Tibial nerve (tissue), 4 donors: ENCODE data around the gene FLT3. TPM values are rescaled to one million over a fixed set of nuclear protein-coding genes. Genes with fewer than 3 reads are reported as not detected.
"Not testable (repeated sequence)": the region's sequence is repeated elsewhere in the genome, so short reads cannot be mapped to it uniquely, and the experiment has no call there.

Source experiments
- DNase-seq, 2 donors: peaks; one replicate each; pipeline ENCODE4 v3.0.0-alpha.2; 2019; ENCODE audit warnings: low spot score in 2 of 2
- H3K27ac ChIP-seq, 4 donors: fragments of 200-600 bp; sonication (generic) in 3 of 4; one replicate each; pipeline ENCODE4 v1.5.1; 2017 to 2019; ENCODE audit warnings: mild to moderate bottlenecking in 1 of 4
- H3K27me3 ChIP-seq, 2 donors: fragments of 200-600 bp; sonication (generic) in 1 of 2; one replicate each; pipeline versions ENCODE4 v1.5.1 to v1.6.0; 2017 to 2019
- H3K36me3 ChIP-seq, 3 donors: fragments of 200-600 bp; sonication (generic); one replicate each; pipeline ENCODE4 v1.5.1; 2018 to 2019
- H3K4me1 ChIP-seq, 4 donors: fragments of 200-600 bp; sonication (generic) in 3 of 4; one replicate each; pipeline ENCODE4 v1.5.1; 2017 to 2019
- H3K4me3 ChIP-seq, 4 donors: fragments of 200-600 bp; sonication (generic) in 3 of 4; one replicate each; pipeline ENCODE4 v1.5.1; 2017 to 2019; ENCODE audit warnings: mild to moderate bottlenecking in 1 of 4, moderate library complexity in 1 of 4
- H3K9me3 ChIP-seq, 4 donors: fragments of 200-600 bp; sonication (generic) in 3 of 4; one replicate each; pipeline ENCODE4 v1.5.1; 2017 to 2019
- CTCF ChIP-seq, 5 experiments: fragments of 200-600 bp in 3 of 5; fragments of 450-650 bp in 2 of 5; sonication (generic) in 3 of 5; IDR thresholded peaks; one replicate each; pipeline ENCODE4 v1.5.1; 2016 to 2019; ENCODE audit warnings: antibody characterized with exemption in 5 of 5, mild to moderate bottlenecking in 3 of 5, moderate library complexity in 2 of 5
- EP300 ChIP-seq, 2 donors: sonication (generic); formaldehyde crosslinking; IDR thresholded peaks; one replicate each; pipeline ENCODE4 v1.6.1; 2017; ENCODE audit warnings: antibody characterized with exemption in 2 of 2, mild to moderate bottlenecking in 1 of 2
- POLR2A ChIP-seq, 2 donors: fragments of 450-650 bp; IDR thresholded peaks; one replicate each; pipeline ENCODE4 v1.6.1; 2017; ENCODE audit warnings: antibody characterized with exemption in 2 of 2, mild to moderate bottlenecking in 2 of 2, moderate library complexity in 2 of 2
- WGBS, 2 donors: methylation state at CpG; one replicate each; pipeline ENCODE4 v1.1.5; 2018; 5-methylcytosine and 5-hydroxymethylcytosine counted together
- total RNA-seq, 4 donors: library from RNA; depleted of rRNA; stranded (reverse); fragments of >200 nt; gene quantifications; one replicate each; pipeline ENCODE4 v1.1.0, GENCODE V29; 2016

Gene FLT3
- total RNA-seq: under 1 TPM in 3 of 4 donors, not detected in 1; 0.20 to 0.42 (median 0.22) TPM

GRCh38 chr13:28100150-28101121, at the start of gene FLT3:
TSS of gene FLT3 (minus strand) at chr13:28100576. CDS start at chr13:28100510, 66 bp downstream.
- no peaks in the 10 kb centered on the region for H3K36me3 ChIP-seq
- peak within 1 kb of the TSS in 3 of 4 donors; percentile 14 to 44 (median 43) for H3K4me3 ChIP-seq
- peaks cover 0 to 9% (median 0%) of the 10 kb centered on the region in 4 donors for H3K9me3 ChIP-seq
- 1 to 2% methylated on average over 55 to 83 of the region's 106 CpGs for WGBS, 2 donors
- no peak within 1 kb of the TSS for H3K27ac ChIP-seq
- TF ChIP-seq POLR2A (IDR thresholded peaks at IDR 0.05): no peak
- no peak for TF ChIP-seq CTCF (IDR thresholded peaks at IDR 0.05)
- no peak for TF ChIP-seq EP300 (IDR thresholded peaks at IDR 0.05)
- DNase-seq: no peak
- H3K4me1 ChIP-seq: peaks cover 0 to 22% (median 2%) of the 10 kb centered on the region in 4 donors
- peaks cover 0 to 52% of the 10 kb centered on the region in 2 donors for H3K27me3 ChIP-seq

- Histone ChIP-seq H3K36me3 (peaks cover 0 to 5% (median 0%) of the 10 kb centered on the region in 3 donors), H3K27ac (no peak overlapping the region), H3K27me3 (no peaks in the 10 kb centered on the region), H3K4me3 (no peak overlapping the region), H3K9me3 (no peaks in the 10 kb centered on the region), H3K4me1 (peaks cover 0 to 46% (median 5%) of the 10 kb centered on the region in 4 donors)
- DNase-seq: no peak
- 76 to 80% methylated on average over 1 of the region's 1 CpG for WGBS, 2 donors
- TF ChIP-seq POLR2A (IDR thresholded peaks at IDR 0.05) (no peak), EP300 (IDR thresholded peaks at IDR 0.05) (no peak), CTCF (IDR thresholded peaks at IDR 0.05) (no peak)
Measured at GRCh38 chr13:28147495-28147894, 47.1 kb upstream of the FLT3 start.

GRCh38 chr13:28145049-28145448, 44.7 kb upstream of the FLT3 start:
- 96% methylated on average over 6 of the region's 6 CpGs for WGBS, 2 donors
- no peak for DNase-seq
- no peak overlapping the region for H3K4me3 ChIP-seq
- H3K27ac ChIP-seq: no peak overlapping the region
- H3K27me3 ChIP-seq: no peaks in the 10 kb centered on the region
- TF ChIP-seq EP300 (IDR thresholded peaks at IDR 0.05): no peak
- no peak for TF ChIP-seq POLR2A (IDR thresholded peaks at IDR 0.05)
- no peak for TF ChIP-seq CTCF (IDR thresholded peaks at IDR 0.05)
- peaks cover 0 to 5% (median 0%) of the 10 kb centered on the region in 3 donors for H3K36me3 ChIP-seq
- peaks cover 0 to 68% (median 8%) of the 10 kb centered on the region in 4 donors for H3K4me1 ChIP-seq
- H3K9me3 ChIP-seq: no peaks in the 10 kb centered on the region

GRCh38 chr13:28141542-28141941, 41.2 kb upstream of the FLT3 start:
- not testable (repeated sequence) for DNase-seq, H3K9me3 ChIP-seq, H3K27ac ChIP-seq, H3K27me3 ChIP-seq, H3K36me3 ChIP-seq, H3K4me3 ChIP-seq
- WGBS, 2 donors: 81 to 93% methylated on average over 10 of the region's 10 CpGs
- H3K4me1 ChIP-seq: peaks cover 0 to 63% (median 13%) of the 10 kb centered on the region in 4 donors

GRCh38 chr13:28140433-28141125, 40.2 kb upstream of the FLT3 start:
- TF ChIP-seq CTCF (IDR thresholded peaks at IDR 0.05) (no peak), POLR2A (IDR thresholded peaks at IDR 0.05) (no peak), EP300 (IDR thresholded peaks at IDR 0.05) (no peak)
- Histone ChIP-seq H3K27ac (peak overlapping the region in 2 of 4 donors; percentile 98 to 99), H3K27me3 (no peaks in the 10 kb centered on the region), H3K9me3 (no peaks in the 10 kb centered on the region), H3K4me3 (peak overlapping the region in 3 of 4 donors; percentile 95 to 99 (median 99)), H3K4me1 (peaks cover 0 to 60% (median 13%) of the 10 kb centered on the region in 4 donors), H3K36me3 (no peaks in the 10 kb centered on the region)
- no peak for DNase-seq
- 60% methylated on average over 10 of the region's 10 CpGs for WGBS, 2 donors
